GM18499 (cell line): Measurements from ENCODE around the gene ZNF555.
A peak's percentile ranks its signal among the peaks of the same experiment; 100 is the strongest.
"Not testable (repeated sequence)": the region's sequence is repeated elsewhere in the genome, so short reads cannot be mapped to it uniquely, and the experiment has no call there.

Source experiments
- ATAC-seq: cut with Tn5 transposase; IDR thresholded peaks from one replicate; pipeline ENCODE4 v1.9.1; 2021; ENCODE audit warnings: moderate number of reproducible peaks; ENCODE audit not compliant: insufficient read depth, unreplicated experiment

The ZNF555 gene

DNA sequence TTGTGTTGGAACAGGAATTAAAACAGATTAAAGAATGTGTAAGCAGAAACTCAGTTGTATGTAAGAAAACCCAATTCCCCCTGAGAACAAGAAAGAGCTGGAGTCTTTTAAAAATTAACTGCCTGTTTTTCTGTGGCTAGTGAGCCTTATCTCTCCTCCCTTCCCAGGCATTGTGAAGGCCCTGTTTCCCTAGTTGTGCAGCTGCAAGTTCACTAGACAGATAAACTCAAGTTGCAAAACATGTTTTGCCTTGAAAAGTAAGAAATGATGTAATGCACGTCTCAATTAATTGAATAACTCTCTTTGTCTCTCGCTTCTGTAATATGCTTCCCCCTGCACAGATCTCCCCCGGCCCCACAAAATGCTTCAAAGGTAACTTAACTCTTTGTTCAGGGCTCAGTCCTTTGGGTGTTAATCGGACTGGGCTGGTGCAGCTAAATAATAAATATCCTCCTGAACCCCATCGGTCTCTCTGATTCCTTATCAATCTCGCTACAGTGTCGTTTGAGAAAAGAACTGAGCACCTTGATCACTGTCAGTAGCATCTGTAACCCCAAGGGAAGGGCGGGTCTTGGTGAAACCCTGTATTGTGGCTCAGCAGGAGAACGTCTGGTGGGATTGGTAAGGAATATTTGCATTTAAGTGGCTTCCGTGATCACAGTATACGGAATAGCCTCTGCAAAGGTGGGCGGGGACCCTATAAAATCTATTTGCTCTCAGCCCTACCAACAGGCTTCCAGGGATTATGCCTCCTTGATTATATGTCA lies 24.2 kb downstream of the ZNF555 start:
- no peak for ATAC-seq

DNA sequence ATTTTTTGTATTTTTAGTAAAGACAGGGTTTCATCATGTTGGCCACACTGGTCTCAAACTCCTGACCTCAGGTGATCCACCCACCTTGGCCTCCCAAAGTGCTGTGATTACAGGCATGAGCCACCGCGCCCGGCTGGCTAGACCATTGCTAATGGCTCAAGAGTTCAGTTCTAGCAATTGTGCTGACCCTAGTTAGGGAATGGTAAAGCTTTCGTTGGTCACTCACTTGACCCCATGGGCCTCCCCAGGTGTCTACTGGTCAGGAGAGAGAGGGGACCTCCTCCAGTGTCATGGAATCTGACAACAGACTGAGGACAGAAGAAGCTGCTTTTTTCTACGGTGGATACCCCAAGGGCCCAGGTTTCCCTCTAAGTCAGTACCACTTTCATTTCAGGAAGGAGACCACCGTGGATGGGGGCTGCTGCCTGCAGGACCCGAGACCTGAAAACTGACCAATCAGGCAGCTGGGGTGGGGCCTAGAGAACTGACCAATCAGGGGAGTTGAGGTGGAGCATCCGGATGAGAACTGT lies 25.3 kb downstream of the ZNF555 start:
- ATAC-seq: no peak

DNA sequence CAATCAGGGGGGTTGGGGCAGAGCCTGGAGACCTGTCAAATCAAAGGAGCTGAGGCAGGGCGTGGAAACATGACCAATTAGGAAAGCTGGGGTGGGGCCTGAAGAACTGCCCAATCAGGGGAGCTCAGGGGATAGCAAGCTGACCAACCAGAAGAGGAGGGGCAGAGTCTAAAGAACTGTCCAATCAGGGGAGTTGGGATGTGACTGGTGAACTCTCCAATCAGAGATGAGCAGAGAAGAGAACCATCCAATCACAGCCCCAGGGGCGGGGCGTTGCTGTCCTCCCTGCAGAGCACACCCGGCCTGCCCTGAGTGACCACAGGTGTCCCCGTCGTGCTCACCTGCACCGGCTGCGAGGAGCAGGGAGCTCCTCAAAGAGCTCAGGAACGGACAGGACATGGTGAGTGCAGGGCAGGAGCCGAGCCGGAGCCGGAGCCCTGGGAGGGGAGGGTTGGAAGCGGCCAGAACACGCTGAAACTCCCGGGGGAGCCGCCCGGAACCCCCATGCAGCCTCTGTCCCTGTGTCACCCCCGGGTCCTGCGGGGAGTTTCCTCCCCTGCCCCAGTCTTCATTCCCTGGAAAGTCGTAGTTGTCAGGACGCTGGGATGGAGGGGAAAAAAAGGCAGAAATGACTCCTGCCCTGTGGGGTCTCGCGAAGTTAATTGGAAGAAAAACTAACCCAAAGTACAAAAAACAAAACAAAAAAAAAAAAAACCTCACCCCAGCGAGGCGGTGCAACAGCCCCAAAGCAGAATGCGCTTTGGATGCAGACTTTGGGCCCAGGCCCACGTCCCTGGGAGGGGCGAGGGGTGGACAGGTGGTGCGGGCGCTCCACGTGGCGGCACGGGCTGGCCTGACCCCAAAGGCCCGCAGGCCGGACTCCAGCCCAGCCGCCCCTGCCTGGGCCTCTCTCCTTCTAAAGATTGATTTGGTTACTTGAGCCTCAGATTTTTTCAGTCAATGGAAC lies 26.0 kb downstream of the ZNF555 start, which contains the start of gene ZNF556:
Gene ZNF556, plus strand, starts transcription at position 311 of the 967 bp plus-strand sequence. Its CDS starts 87 bp downstream, at position 398.
- no peak for ATAC-seq

DNA sequence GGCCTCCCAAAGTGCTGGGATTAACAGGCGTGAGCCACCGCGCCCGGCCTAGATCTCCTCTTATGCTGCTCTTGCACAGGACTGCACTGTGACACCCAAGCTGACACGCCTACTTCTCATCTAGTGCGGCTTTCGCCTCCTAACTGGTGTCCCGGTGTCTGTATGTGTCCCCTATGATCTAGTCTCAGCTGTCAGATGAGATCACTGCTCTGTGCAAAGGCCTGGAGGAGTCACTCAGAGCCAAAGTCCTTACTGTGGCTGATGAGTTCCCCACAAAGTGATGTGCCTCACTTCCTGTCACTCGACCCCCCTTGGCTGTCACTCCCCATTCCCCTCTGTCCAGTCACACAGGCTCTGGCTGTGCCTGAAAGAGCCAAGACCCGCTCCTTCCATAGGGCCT lies 28.3 kb downstream of the ZNF555 start:
- no peak for ATAC-seq

DNA sequence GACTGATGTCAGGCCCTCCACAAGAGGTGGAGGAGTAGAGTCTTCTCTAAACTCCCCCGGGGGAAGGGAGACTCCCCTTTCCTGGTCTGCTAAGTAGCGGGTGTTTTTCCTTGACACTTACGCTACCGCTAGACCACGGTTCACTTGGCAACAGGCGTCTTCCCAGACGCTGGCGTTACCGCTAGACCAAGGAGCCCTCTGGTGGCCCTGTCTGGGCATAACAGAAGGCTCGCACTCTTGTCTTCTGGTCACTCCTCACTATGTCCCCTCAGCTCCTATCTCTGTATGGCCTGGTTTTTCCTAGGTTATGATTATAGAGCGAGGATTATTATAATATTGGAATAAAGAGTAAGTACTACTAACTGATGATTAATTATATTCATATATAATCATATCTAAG lies 30.9 kb downstream of the ZNF555 start:
- not testable (repeated sequence) for ATAC-seq

- ATAC-seq: no peak
Measured at GRCh38 chr19:2877398-2878331, 36.4 kb downstream of the ZNF555 start.

DNA sequence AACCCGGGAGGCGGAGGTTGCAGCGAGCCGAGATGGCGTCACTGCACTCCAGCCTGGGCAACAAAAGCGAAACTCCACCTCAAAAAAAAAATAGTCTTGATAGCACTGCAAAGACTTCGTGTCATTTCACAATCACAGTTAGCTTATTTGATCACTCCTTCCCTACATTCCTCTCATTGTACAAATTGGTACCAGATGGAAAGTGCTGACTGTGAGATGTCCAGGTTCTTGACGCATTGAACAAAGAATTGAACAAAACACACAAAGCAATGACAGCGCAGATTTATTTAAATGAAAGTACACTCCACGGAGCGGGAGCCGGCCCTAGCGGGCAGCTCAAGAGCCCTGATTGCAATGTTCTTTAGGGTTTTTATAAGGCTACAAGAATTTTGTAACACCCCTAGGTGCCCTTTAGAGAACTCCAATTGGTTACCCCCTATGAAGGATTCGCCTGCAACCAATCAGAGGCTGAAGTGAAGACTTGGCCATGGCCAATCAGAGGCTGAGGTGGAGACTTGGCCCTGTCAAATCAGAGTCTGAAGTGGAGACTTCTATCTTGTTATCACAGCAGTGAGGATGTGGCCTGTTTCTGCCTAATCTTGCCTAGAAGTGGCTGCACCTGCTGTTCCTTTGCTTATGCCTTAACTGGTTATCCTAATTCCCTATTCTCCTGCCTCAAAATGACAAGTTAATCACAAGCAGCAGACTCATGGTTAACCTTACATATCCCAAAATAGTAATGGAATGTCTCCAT lies 42.6 kb downstream of the ZNF555 start:
- no peak for ATAC-seq

GRCh38 chr19:2885736-2886135 lies 44.5 kb downstream of the ZNF555 start:
- ATAC-seq: no peak

DNA sequence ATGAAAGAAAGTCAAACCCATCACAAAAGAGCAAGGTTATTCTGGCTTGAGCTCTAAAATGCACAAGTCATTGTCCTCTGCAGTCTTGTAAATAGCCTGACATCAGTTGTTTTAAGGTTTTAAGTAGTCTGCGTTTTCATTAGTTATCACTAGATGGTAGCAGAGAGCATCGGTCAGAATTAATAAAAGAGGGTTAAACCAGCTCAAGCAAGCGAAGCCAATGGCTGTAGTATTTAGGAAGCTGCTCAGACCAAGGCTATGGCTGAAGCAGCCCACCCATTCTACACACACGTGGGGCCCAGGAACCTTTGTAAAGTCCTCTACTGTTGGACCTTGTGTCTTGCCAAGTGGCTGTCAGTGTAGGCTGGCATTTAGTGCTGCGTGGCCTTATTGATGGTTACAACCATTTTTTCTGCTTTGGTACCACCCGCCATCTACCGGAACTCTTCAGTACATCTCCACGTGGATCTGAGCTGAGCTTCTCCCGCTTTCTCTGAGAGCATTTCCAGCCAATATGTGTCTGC lies 46.2 kb downstream of the ZNF555 start:
- ATAC-seq: no peak

GRCh38 chr19:2888731-2889224 lies 47.5 kb downstream of the ZNF555 start:
- no peak for ATAC-seq

GRCh38 chr19:2890531-2890930 lies 49.3 kb downstream of the ZNF555 start:
- not testable (repeated sequence) for ATAC-seq

DNA sequence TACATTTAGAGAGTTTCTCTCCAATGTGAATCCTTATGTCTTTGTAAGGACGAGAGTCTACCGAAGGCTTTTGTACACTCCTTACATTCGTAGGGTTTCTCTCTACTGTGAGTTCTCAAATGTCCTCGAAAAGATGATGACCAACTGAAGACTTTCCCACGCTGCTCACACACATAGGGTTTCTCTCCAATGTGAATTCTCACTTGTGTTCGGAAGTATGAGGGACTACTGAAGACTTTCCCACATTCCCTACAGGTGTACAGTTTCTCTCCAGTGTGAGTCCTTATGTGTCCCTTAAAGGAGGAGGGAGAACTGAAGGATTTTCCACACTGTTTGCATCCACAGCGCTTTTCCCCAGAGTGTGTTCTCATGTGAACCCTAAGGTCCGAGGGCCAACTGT lies 55.4 kb downstream of the ZNF555 start:
- no peak for ATAC-seq

- ATAC-seq: peak; percentile 83
Measured at GRCh38 chr19:2900296-2901252, 59.3 kb downstream of the ZNF555 start, which contains the start of gene ZNF57. TSS of gene ZNF57 (plus strand) at chr19:2900928. CDS start at chr19:2901046, 118 bp downstream.

DNA sequence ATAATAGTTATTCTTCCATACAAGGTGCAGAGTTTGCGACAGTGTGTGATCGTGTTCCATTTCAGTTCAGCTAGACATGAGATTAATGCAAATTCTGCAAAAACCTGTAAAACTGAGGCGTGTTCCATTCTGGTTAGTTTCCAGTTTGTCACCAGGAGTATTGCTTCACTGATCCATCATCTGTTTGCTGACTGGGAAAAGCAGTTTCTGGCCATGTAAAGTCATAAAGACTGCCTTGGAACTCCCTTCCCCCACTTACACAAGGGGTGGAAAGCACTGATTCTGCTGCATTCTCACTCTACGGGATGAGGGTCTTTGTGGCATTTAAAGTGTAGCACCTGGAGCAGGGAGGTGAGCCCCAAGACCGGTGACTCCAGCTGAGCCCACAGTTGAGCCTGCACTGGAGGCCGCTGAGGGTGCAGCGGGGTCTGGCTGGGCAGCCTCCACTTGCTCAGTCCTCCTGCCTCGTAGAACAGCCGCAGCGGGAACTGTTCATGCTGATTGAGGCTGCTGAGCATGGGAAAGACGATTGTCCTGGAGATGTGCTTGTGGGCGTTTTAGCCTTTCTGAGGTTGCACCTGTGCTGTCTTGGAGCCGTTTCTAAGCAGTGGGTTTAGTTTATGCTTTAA lies 61.4 kb downstream of the ZNF555 start:
- no peak for ATAC-seq

DNA sequence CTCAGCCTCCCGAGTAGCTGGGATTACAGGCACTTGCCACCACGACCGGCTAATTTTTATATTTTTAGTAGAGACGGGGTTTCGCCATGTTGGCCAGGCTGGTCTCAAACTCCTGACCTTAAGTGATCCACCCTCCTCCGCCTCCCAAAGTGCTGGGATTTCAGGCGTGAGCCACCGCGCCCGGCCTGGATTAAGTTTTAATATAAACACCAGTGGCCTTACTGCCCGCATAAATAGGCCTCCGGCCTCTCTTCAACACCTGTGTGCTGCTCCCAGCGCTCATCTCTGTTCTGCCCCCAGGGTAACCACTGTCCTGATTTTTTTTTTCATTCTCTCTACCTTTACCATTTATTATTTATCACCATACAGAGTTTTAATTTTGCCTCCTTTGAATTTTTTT lies 62.1 kb downstream of the ZNF555 start:
- not testable (repeated sequence) for ATAC-seq

- no peak for ATAC-seq
Measured at GRCh38 chr19:2905918-2906519, 64.7 kb downstream of the ZNF555 start.
